GM12878 (cell line): ENCODE data around the gene TAOK2. TPM values are rescaled to one million over a fixed set of nuclear protein-coding genes. Genes with fewer than 3 reads are reported as not detected.

Experiments
- ATAC-seq: fragments of 200-7000 bp; cut with Tn5 transposase; 3 replicates; pipeline ENCODE4 v1.9.1; 2020; ENCODE audit warnings: mild to moderate bottlenecking, moderate library complexity
- BruUV-seq: library from RNA; stranded (reverse); fragments of 400-500 nt; replicated peaks from 2 replicates; lab custom pipeline; 2021; lab: Mats Ljungman, UMichigan
- CTCF ChIA-PET: fragments of 300-600 bp; sonication (Branson Sonifier 250); formaldehyde crosslinking; extraction: SDS; loops from one replicate; lab custom pipeline; 2021; ENCODE audit warnings: inconsistent platforms; lab: Yijun Ruan, JAX
- POLR2A ChIA-PET: fragments of 350-600 bp; formaldehyde crosslinking; extraction: SDS; loops from one replicate; lab custom pipeline; 2021; ENCODE audit warnings: inconsistent platforms; lab: Charles Lee
- RAD21 ChIA-PET: fragments of 300-600 bp; sonication (Branson Sonifier 250); formaldehyde crosslinking; loops from one replicate; lab custom pipeline; 2023; ENCODE audit warnings: antibody characterized with exemption; ENCODE audit not compliant: unreplicated experiment; lab: Charles Lee
- SMC1A ChIA-PET: fragments of 300-600 bp; sonication (Branson Sonifier 250); formaldehyde crosslinking; loops from one replicate; lab custom pipeline; 2023; ENCODE audit not compliant: unreplicated experiment, uncharacterized antibody; lab: Charles Lee
- DNase-seq: peaks from one replicate; pipeline ENCODE4 v3.0.0-alpha.2; 2011; ENCODE audit warnings: low read depth, low spot score
- FAIRE-seq: peaks from 3 replicates; lab custom pipeline; 2011; peaks lifted over from hg19 to GRCh38; lab: Jason Lieb, UNC
- H2AFZ ChIP-seq: 2 replicates; pipeline ENCODE4 v1.6.0; 2011; ENCODE audit warnings: low read depth, low read length, control low read depth; ENCODE audit not compliant: control insufficient read depth
- H3K27ac ChIP-seq: 2 replicates; pipeline ENCODE4 v1.5.1; 2011; ENCODE audit warnings: control low read depth; ENCODE audit not compliant: control insufficient read depth, insufficient read depth
- H3K27me3 ChIP-seq, 2 experiments: replicated peaks in 1 of 2; 2 replicates each; pipeline versions ENCODE4 v1.6.0 to v1.6.1; 2011; ENCODE audit warnings: low read length in 1 of 2; ENCODE audit not compliant: control insufficient read depth in 2 of 2, insufficient read depth in 2 of 2
- H3K36me3 ChIP-seq, 2 experiments: 2 replicates each; pipeline ENCODE4 v1.5.1; 2011; ENCODE audit warnings: low read length in 1 of 2; ENCODE audit not compliant: control insufficient read depth in 2 of 2, insufficient read depth in 2 of 2
- H3K4me1 ChIP-seq: 2 replicates; pipeline ENCODE4 v1.6.1; 2011; ENCODE audit warnings: mild to moderate bottlenecking, low read length, moderate library complexity, mixed read lengths; ENCODE audit not compliant: control insufficient read depth, insufficient read depth
- H3K4me2 ChIP-seq: 2 replicates; pipeline ENCODE4 v1.6.0; 2011; ENCODE audit warnings: control low read depth; ENCODE audit not compliant: control insufficient read depth, insufficient read depth
- H3K4me3 ChIP-seq: fragments of 200-600 bp; sonication (generic); 2 replicates; pipeline ENCODE4 v1.5.1; 2016
- H3K79me2 ChIP-seq: 2 replicates; pipeline ENCODE4 v1.6.0; 2011; ENCODE audit warnings: low read length; ENCODE audit not compliant: control insufficient read depth, insufficient read depth
- H3K9ac ChIP-seq: 2 replicates; pipeline ENCODE4 v1.8.0; 2011; ENCODE audit warnings: low read length, control low read depth, mixed read lengths; ENCODE audit not compliant: control insufficient read depth, insufficient read depth
- H3K9me3 ChIP-seq: replicated peaks from 3 replicates; pipeline ENCODE4 v1.5.1; 2011; ENCODE audit warnings: mild to moderate bottlenecking, low read length; ENCODE audit not compliant: control insufficient read depth, insufficient read depth
- H4K20me1 ChIP-seq: 2 replicates; pipeline ENCODE4 v1.6.0; 2011; ENCODE audit not compliant: control insufficient read depth, insufficient read depth
- CBX5 ChIP-seq: sonication (generic); IDR thresholded peaks from 2 replicates; pipeline ENCODE4 v1.6.1; 2016; ENCODE audit warnings: low read depth, moderate library complexity, mild to moderate bottlenecking, inconsistent platforms
- CREM ChIP-seq: IDR thresholded peaks from 2 replicates; pipeline ENCODE4 v1.6.1; 2014; ENCODE audit warnings: antibody characterized with exemption, low read depth
- ESRRA ChIP-seq: IDR thresholded peaks from 2 replicates; pipeline ENCODE4 v1.6.1; 2012; ENCODE audit warnings: mild to moderate bottlenecking, low read length, improper control_type of control experiment
- ETV6 ChIP-seq, 2 experiments: fragments of 450-650 bp in 1 of 2; IDR thresholded peaks in 1 of 2; conservative IDR thresholded peaks in 1 of 2; 2 replicates each; pipeline ENCODE4 v1.6.1; 2014; ENCODE audit warnings: antibody characterized with exemption in 1 of 2, borderline replicate concordance in 1 of 2, low read depth in 1 of 2, mild to moderate bottlenecking in 1 of 2, moderate library complexity in 1 of 2
- EZH2 ChIP-seq: IDR thresholded peaks from 2 replicates; pipeline ENCODE4 v1.6.1; 2012; ENCODE audit warnings: low read depth, mild to moderate bottlenecking, control low read depth, inconsistent platforms, low read length, borderline replicate concordance; ENCODE audit not compliant: control insufficient read depth
- FOXM1 ChIP-seq: IDR thresholded peaks from 2 replicates; pipeline ENCODE4 v1.6.1; 2012; ENCODE audit warnings: low read depth, mild to moderate bottlenecking, inconsistent platforms, low read length, moderate library complexity
- NFYA ChIP-seq: IDR thresholded peaks from 2 replicates; pipeline ENCODE4 v1.6.1; 2011; ENCODE audit warnings: low read depth, mild to moderate bottlenecking, low read length, improper control_type of control experiment, borderline replicate concordance
- POLR2AphosphoS2 ChIP-seq: IDR thresholded peaks from 2 replicates; pipeline ENCODE4 v1.6.1; 2011; ENCODE audit warnings: low read depth, mild to moderate bottlenecking, low read length, improper control_type of control experiment, moderate library complexity
- RFX5 ChIP-seq: IDR thresholded peaks from 2 replicates; pipeline ENCODE4 v1.6.1; 2011; ENCODE audit warnings: low read depth, low read length, improper control_type of control experiment
- SREBF2 ChIP-seq: IDR thresholded peaks from 2 replicates; pipeline ENCODE4 v1.6.1; 2012; ENCODE audit warnings: mild to moderate bottlenecking, low read length
- STAT3 ChIP-seq: IDR thresholded peaks from 2 replicates; pipeline ENCODE4 v1.6.1; 2011; ENCODE audit warnings: low read depth, low read length, improper control_type of control experiment
- WGBS: methylation state at CpG from one replicate; pipeline ENCODE4 v1.1.6; 2016; ENCODE audit warnings: low lambda C conversion rate; ENCODE audit not compliant: insufficient replicate concordance, insufficient coverage; ENCODE audit errors: missing lambda C conversion rate; 5-methylcytosine and 5-hydroxymethylcytosine counted together
- in situ Hi-C: fragments of 300-500 bp; cut with MboI; formaldehyde crosslinking; loops from 9 replicates; pipeline ENCODE4 v1.14.3; 2018; ENCODE audit warnings: mixed read lengths
- intact Hi-C: fragments of 100-400 bp; cut with micrococcal nuclease; formaldehyde crosslinking; loops from one replicate; pipeline ENCODE4 v1.14.2; 2022; ENCODE audit not compliant: unreplicated experiment
- polyA plus RNA-seq, 11 experiments: library from polyadenylated mRNA; depleted of rRNA in 4 of 11; unstranded in 6 of 11; stranded (reverse) in 5 of 11; fragments of >200 nt; fragmentation: Nextera tagmentation in 4 of 11; fragmentation: Illumina TruSeq in 1 of 11; extraction: Ambion mirVana in 4 of 11; extraction: Trizol in 1 of 11; gene quantifications; 1 replicate in 1 of 11; 2 replicates in 10 of 11; pipeline versions ENCODE4 v1.2.1 to v1.2.3, GENCODE V29; 2011 to 2016; ENCODE audit warnings: inconsistent platforms in 2 of 11, missing spikeins in 2 of 11, low read depth in 1 of 11
- total RNA-seq, 4 experiments: library from RNA; depleted of rRNA in 3 of 4; stranded (reverse); fragments of >200 nt in 3 of 4; fragmentation: Illumina TruSeq in 1 of 4; extraction: Trizol in 1 of 4; gene quantifications; 2 replicates each; pipeline versions ENCODE4 v1.2.1 to v1.2.3, GENCODE V29; 2013 to 2021
- TF ChIP-seq, protein P1 (sequence below): fragments of 450-650 bp; IDR thresholded peaks from 2 replicates; pipeline ENCODE4 v1.6.1; 2017; ENCODE audit warnings: antibody characterized with exemption, mild to moderate bottlenecking, moderate library complexity
- TF ChIP-seq, protein P2 (sequence below): fragments of 450-650 bp; IDR thresholded peaks from 2 replicates; pipeline ENCODE4 v1.6.1; 2017; ENCODE audit warnings: low read depth, mild to moderate bottlenecking, moderate library complexity
- TF ChIP-seq, protein P3 (sequence below): IDR thresholded peaks from 2 replicates; pipeline ENCODE4 v1.6.1; 2012; ENCODE audit warnings: improper control_type of control experiment, low read depth, low read length; ENCODE audit not compliant: insufficient replicate concordance
- TF ChIP-seq, protein P4 (sequence below): IDR thresholded peaks from 2 replicates; pipeline ENCODE4 v1.6.1; 2012; ENCODE audit warnings: low read depth, low read length, improper control_type of control experiment

The TAOK2 gene
- total and polyA plus RNA-seq, 10 of the 15 experiments (the other 5 are each of a cell fraction or from before 2014, with no cell fraction given): 0.14 to 40.2 (median 11.6) TPM

DNA sequence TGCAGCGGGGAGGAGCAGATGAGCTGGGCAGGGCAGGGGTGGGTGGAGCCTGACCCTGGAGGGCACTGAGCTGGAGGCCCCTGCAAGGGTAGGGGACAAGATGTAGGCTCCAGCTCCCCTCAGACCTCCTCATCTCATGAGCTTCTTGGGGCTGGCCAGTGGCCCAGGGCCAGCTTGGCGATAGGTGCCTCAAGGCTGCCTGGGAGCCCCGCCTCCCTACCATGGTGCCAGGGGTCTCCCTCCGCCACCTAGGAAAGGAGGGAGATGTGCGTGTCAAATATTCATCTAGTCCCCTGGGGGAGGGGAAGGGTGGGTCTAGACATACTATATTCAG is 17.9 kb downstream of the TAOK2 start:
- Histone ChIP-seq H3K4me2 (no peak overlapping the region), H4K20me1 (no peaks in the 10 kb centered on the region), H3K4me1 (peaks cover 6% of the 10 kb centered on the region; the same call in 1 of the 2 replicates), H3K27me3 (no peaks in the 10 kb centered on the region), H3K79me2 (peaks cover 13% of the 10 kb centered on the region), H3K9me3 (no peaks in the 10 kb centered on the region), H3K4me3 (no peak overlapping the region), H3K27ac (no peak overlapping the region), H2AFZ (no peak overlapping the region), H3K36me3 (peaks cover 7 to 29% of the 10 kb centered on the region in 2 experiments; a peak in 3 of 4 replicates), H3K9ac (no peak overlapping the region)
- ChIA-PET RAD21 (no interaction called here), SMC1A (no interaction called here), POLR2A (interaction anchor here (1.1 kb wide), 1 partner anchor 16 kb away, joined by 3 read pairs; no protein-coding TSS in a partner anchor), CTCF (interaction anchor here (1.7 kb wide), 1 partner anchor 16 kb away, joined by 4 read pairs; no protein-coding TSS in a partner anchor)
- 79% methylated on average over 5 of the region's 5 CpGs for whole genome bisulfite sequencing
- FAIRE-seq (no peak), ATAC-seq (no peak), DNase-seq (no peak)
- in situ Hi-C loops: no loop called here
- intact Hi-C loops: no loop called here
- BruUV-seq: no TSS peak
- TF ChIP-seq ESRRA: no peak
- TF ChIP-seq, protein P1, sequence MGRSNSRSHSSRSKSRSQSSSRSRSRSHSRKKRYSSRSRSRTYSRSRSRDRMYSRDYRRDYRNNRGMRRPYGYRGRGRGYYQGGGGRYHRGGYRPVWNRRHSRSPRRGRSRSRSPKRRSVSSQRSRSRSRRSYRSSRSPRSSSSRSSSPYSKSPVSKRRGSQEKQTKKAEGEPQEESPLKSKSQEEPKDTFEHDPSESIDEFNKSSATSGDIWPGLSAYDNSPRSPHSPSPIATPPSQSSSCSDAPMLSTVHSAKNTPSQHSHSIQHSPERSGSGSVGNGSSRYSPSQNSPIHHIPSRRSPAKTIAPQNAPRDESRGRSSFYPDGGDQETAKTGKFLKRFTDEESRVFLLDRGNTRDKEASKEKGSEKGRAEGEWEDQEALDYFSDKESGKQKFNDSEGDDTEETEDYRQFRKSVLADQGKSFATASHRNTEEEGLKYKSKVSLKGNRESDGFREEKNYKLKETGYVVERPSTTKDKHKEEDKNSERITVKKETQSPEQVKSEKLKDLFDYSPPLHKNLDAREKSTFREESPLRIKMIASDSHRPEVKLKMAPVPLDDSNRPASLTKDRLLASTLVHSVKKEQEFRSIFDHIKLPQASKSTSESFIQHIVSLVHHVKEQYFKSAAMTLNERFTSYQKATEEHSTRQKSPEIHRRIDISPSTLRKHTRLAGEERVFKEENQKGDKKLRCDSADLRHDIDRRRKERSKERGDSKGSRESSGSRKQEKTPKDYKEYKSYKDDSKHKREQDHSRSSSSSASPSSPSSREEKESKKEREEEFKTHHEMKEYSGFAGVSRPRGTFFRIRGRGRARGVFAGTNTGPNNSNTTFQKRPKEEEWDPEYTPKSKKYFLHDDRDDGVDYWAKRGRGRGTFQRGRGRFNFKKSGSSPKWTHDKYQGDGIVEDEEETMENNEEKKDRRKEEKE: no peak
- TF ChIP-seq NFYA: no peak
- TF ChIP-seq FOXM1: no peak
- TF ChIP-seq POLR2AphosphoS2: no peak
- TF ChIP-seq, protein P2, sequence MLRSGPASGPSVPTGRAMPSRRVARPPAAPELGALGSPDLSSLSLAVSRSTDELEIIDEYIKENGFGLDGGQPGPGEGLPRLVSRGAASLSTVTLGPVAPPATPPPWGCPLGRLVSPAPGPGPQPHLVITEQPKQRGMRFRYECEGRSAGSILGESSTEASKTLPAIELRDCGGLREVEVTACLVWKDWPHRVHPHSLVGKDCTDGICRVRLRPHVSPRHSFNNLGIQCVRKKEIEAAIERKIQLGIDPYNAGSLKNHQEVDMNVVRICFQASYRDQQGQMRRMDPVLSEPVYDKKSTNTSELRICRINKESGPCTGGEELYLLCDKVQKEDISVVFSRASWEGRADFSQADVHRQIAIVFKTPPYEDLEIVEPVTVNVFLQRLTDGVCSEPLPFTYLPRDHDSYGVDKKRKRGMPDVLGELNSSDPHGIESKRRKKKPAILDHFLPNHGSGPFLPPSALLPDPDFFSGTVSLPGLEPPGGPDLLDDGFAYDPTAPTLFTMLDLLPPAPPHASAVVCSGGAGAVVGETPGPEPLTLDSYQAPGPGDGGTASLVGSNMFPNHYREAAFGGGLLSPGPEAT: no peak
- TF ChIP-seq ETV6 (conservative IDR thresholded peaks at IDR 0.05 in 1 of 2, IDR thresholded peaks at IDR 0.05 in 1 of 2; ENCODE audit: borderline replicate concordance in 1 of 2, low read depth in 1 of 2): no peak
- TF ChIP-seq, protein P3, sequence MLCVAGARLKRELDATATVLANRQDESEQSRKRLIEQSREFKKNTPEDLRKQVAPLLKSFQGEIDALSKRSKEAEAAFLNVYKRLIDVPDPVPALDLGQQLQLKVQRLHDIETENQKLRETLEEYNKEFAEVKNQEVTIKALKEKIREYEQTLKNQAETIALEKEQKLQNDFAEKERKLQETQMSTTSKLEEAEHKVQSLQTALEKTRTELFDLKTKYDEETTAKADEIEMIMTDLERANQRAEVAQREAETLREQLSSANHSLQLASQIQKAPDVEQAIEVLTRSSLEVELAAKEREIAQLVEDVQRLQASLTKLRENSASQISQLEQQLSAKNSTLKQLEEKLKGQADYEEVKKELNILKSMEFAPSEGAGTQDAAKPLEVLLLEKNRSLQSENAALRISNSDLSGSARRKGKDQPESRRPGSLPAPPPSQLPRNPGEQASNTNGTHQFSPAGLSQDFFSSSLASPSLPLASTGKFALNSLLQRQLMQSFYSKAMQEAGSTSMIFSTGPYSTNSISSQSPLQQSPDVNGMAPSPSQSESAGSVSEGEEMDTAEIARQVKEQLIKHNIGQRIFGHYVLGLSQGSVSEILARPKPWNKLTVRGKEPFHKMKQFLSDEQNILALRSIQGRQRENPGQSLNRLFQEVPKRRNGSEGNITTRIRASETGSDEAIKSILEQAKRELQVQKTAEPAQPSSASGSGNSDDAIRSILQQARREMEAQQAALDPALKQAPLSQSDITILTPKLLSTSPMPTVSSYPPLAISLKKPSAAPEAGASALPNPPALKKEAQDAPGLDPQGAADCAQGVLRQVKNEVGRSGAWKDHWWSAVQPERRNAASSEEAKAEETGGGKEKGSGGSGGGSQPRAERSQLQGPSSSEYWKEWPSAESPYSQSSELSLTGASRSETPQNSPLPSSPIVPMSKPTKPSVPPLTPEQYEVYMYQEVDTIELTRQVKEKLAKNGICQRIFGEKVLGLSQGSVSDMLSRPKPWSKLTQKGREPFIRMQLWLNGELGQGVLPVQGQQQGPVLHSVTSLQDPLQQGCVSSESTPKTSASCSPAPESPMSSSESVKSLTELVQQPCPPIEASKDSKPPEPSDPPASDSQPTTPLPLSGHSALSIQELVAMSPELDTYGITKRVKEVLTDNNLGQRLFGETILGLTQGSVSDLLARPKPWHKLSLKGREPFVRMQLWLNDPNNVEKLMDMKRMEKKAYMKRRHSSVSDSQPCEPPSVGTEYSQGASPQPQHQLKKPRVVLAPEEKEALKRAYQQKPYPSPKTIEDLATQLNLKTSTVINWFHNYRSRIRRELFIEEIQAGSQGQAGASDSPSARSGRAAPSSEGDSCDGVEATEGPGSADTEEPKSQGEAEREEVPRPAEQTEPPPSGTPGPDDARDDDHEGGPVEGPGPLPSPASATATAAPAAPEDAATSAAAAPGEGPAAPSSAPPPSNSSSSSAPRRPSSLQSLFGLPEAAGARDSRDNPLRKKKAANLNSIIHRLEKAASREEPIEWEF: no peak
- TF ChIP-seq CREM: no peak
- TF ChIP-seq EZH2: no peak
- TF ChIP-seq SREBF2: no peak
- TF ChIP-seq RFX5: no peak
- TF ChIP-seq, protein P4, sequence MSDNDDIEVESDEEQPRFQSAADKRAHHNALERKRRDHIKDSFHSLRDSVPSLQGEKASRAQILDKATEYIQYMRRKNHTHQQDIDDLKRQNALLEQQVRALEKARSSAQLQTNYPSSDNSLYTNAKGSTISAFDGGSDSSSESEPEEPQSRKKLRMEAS: no peak
- no peak for TF ChIP-seq CBX5
- no peak for TF ChIP-seq STAT3
